OCI-LY7 (cell line): Measurements from ENCODE around the gene IL20RA. TPM values are rescaled to one million over a fixed set of nuclear protein-coding genes. Genes with fewer than 3 reads are reported as not detected.

Experiments
- BruUV-seq: library from RNA; stranded (reverse); fragments of 400-500 nt; replicated peaks from 2 replicates; lab custom pipeline; 2021; lab: Mats Ljungman, UMichigan
- CTCF ChIA-PET: fragments of 300-600 bp; sonication (Branson Sonifier 250); formaldehyde crosslinking; loops from one replicate; lab custom pipeline; 2022; ENCODE audit warnings: antibody characterized with exemption; ENCODE audit not compliant: unreplicated experiment; lab: Charles Lee
- POLR2A ChIA-PET: fragments of 300-600 bp; sonication (Branson Sonifier 250); formaldehyde crosslinking; loops from one replicate; lab custom pipeline; 2022; ENCODE audit warnings: antibody characterized with exemption; lab: Charles Lee
- DNase-seq: peaks from one replicate; pipeline ENCODE4 v3.0.0-alpha.2; 2015; ENCODE audit warnings: low spot score
- H2AFZ ChIP-seq: fragments of 200-600 bp; sonication (generic), shearing (Covaris generic); 2 replicates; pipeline ENCODE4 v1.6.1; 2014; ENCODE audit warnings: mild to moderate bottlenecking, antibody characterized with exemption, low read length, moderate library complexity
- H3K27ac ChIP-seq: fragments of 200-600 bp; sonication (generic); 2 replicates; pipeline ENCODE4 v1.5.1; 2014; ENCODE audit warnings: mixed run types, low read depth, mild to moderate bottlenecking, moderate library complexity, low read length, inconsistent platforms; ENCODE audit not compliant: poor library complexity, severe bottlenecking
- H3K36me3 ChIP-seq: fragments of 200-600 bp; sonication (generic); 2 replicates; pipeline ENCODE4 v1.6.1; 2014; ENCODE audit warnings: mild to moderate bottlenecking, antibody characterized with exemption, low read length, moderate library complexity, mixed read lengths; ENCODE audit not compliant: insufficient read depth
- H3K4me1 ChIP-seq: fragments of 200-600 bp; sonication (generic); 2 replicates; pipeline ENCODE4 v1.5.1; 2014; ENCODE audit warnings: mild to moderate bottlenecking, low read length; ENCODE audit not compliant: insufficient read depth, poor library complexity, severe bottlenecking
- H3K4me2 ChIP-seq: fragments of 200-600 bp; sonication (generic); 2 replicates; pipeline ENCODE4 v1.6.1; 2014; ENCODE audit warnings: mild to moderate bottlenecking, low read length
- H3K4me3 ChIP-seq: fragments of 200-600 bp; sonication (generic); 2 replicates; pipeline ENCODE4 v1.5.1; 2014; ENCODE audit warnings: mild to moderate bottlenecking, low read depth, low read length; ENCODE audit not compliant: poor library complexity, severe bottlenecking
- H3K79me2 ChIP-seq: fragments of 200-600 bp; sonication (generic); 2 replicates; pipeline ENCODE4 v1.6.1; 2016; ENCODE audit warnings: low read depth, mild to moderate bottlenecking, low read length, moderate library complexity, mixed read lengths; ENCODE audit not compliant: insufficient read depth
- H3K9me2 ChIP-seq: fragments of 200-600 bp; sonication (generic); 2 replicates; pipeline ENCODE4 v1.6.1; 2016; ENCODE audit warnings: mild to moderate bottlenecking, low read length, mixed read lengths; ENCODE audit not compliant: insufficient read depth
- H3K9me3 ChIP-seq: fragments of 200-600 bp; sonication (generic); 2 replicates; pipeline ENCODE4 v1.6.1; 2014; ENCODE audit warnings: mild to moderate bottlenecking, mixed run types, low read length, mixed read lengths
- H4K20me1 ChIP-seq: fragments of 200-600 bp; sonication (generic); 2 replicates; pipeline ENCODE4 v1.6.1; 2014; ENCODE audit warnings: mild to moderate bottlenecking, antibody characterized with exemption, low read length, moderate library complexity, mixed read lengths; ENCODE audit not compliant: insufficient read depth
- CTCF ChIP-seq: fragments of 200-600 bp; sonication (generic); conservative IDR thresholded peaks from 2 replicates; pipeline ENCODE4 v1.5.1; 2014; ENCODE audit warnings: mild to moderate bottlenecking, antibody characterized with exemption, low read length, moderate library complexity, mixed read lengths
- EZH2phosphoT487 ChIP-seq: fragments of 200-600 bp; sonication (generic); IDR thresholded peaks from 2 replicates; pipeline ENCODE4 v1.6.1; 2018; ENCODE audit warnings: low read depth, borderline replicate concordance, mild to moderate bottlenecking, mixed run types, antibody characterized with exemption, low read length, moderate library complexity, mixed read lengths
- intact Hi-C: fragments of 100-400 bp; cut with micrococcal nuclease; formaldehyde crosslinking; loops from one replicate; pipeline ENCODE4 v1.10.0; 2022; ENCODE audit not compliant: unreplicated experiment
- total RNA-seq, 2 experiments: library from RNA; depleted of rRNA in 1 of 2; stranded (reverse); fragments of >200 nt in 1 of 2; shearing (Covaris generic) in 1 of 2; gene quantifications; 2 replicates each; pipeline ENCODE4 v1.2.3, GENCODE V29; 2014 to 2022

IL20RA gene
- total RNA-seq, 2 experiments from 2014 or later, result not detected

- no peaks in the 10 kb centered on the region for H3K4me1 ChIP-seq
- no peaks in the 10 kb centered on the region for H3K79me2 ChIP-seq
- H2AFZ ChIP-seq, result no peak overlapping the region
- H3K9me2 ChIP-seq, result no peaks in the 10 kb centered on the region
- POLR2A ChIA-PET, result interaction anchor here (0.6 to 0.7 kb wide), 4 partner anchors 10 to 585 kb away, joined by 3 to 4 read pairs (median 3); no protein-coding TSS in a partner anchor
- no peak overlapping the region for H3K4me2 ChIP-seq
- DNase-seq, result no peak
- CTCF ChIA-PET, result no interaction called here
- TF ChIP-seq EZH2phosphoT487 (no peak), CTCF (no peak)
- intact Hi-C loops, result no loop called here
- H3K4me3 ChIP-seq, result no peak overlapping the region
- H3K36me3 ChIP-seq, result no peaks in the 10 kb centered on the region
- H3K9me3 ChIP-seq, result no peaks in the 10 kb centered on the region
- no TSS peak for BruUV-seq
- H3K27ac ChIP-seq, result no peak overlapping the region
- H4K20me1 ChIP-seq, result no peaks in the 10 kb centered on the region
These were observed 25.1 kb downstream of the IL20RA start for GRCh38 chr6:137019476-137020272.

GRCh38 chr6:137017081-137017480 lies 27.7 kb downstream of the IL20RA start:
- Histone ChIP-seq H3K79me2 (no peaks in the 10 kb centered on the region), H3K9me3 (no peaks in the 10 kb centered on the region), H2AFZ (no peak overlapping the region), H3K36me3 (no peaks in the 10 kb centered on the region), H3K4me2 (no peak overlapping the region), H3K27ac (no peak overlapping the region), H4K20me1 (no peaks in the 10 kb centered on the region), H3K4me3 (no peak overlapping the region), H3K4me1 (no peaks in the 10 kb centered on the region), H3K9me2 (no peaks in the 10 kb centered on the region)
- CTCF ChIA-PET, result no interaction called here
- POLR2A ChIA-PET, result interaction anchor here (0.7 to 1.3 kb wide), 3 partner anchors 10 to 18 kb away, joined by 3 to 4 read pairs (median 4); no protein-coding TSS in a partner anchor
- intact Hi-C loops, result no loop called here
- TF ChIP-seq EZH2phosphoT487, result no peak
- TF ChIP-seq CTCF, result no peak
- BruUV-seq, result no TSS peak
- DNase-seq, result no peak

- Histone ChIP-seq H3K4me3 (no peak overlapping the region), H3K36me3 (no peaks in the 10 kb centered on the region), H3K9me2 (no peaks in the 10 kb centered on the region), H2AFZ (no peak overlapping the region), H3K9me3 (no peaks in the 10 kb centered on the region), H4K20me1 (no peaks in the 10 kb centered on the region), H3K27ac (no peak overlapping the region), H3K79me2 (no peaks in the 10 kb centered on the region), H3K4me1 (no peaks in the 10 kb centered on the region), H3K4me2 (no peak overlapping the region)
- ChIA-PET POLR2A (interaction anchor here (0.7 to 1.3 kb wide), 3 partner anchors 9 to 33 kb away, joined by 3 to 4 read pairs (median 3); no protein-coding TSS in a partner anchor), CTCF (no interaction called here)
- intact Hi-C loops, result no loop called here
- no peak for DNase-seq
- TF ChIP-seq EZH2phosphoT487 (no peak), CTCF (no peak)
- BruUV-seq, result no TSS peak
These were observed 28.4 kb downstream of the IL20RA start for GRCh38 chr6:137016356-137016755.
